GM18498 (cell line): ENCODE measurements around the gene INCENP.

ENCODE experiments used
- ATAC-seq: cut with Tn5 transposase; IDR thresholded peaks from one replicate; pipeline ENCODE4 v1.9.1; 2021; ENCODE audit warnings: mild to moderate bottlenecking, moderate library complexity; ENCODE audit not compliant: unreplicated experiment

INCENP gene

DNA sequence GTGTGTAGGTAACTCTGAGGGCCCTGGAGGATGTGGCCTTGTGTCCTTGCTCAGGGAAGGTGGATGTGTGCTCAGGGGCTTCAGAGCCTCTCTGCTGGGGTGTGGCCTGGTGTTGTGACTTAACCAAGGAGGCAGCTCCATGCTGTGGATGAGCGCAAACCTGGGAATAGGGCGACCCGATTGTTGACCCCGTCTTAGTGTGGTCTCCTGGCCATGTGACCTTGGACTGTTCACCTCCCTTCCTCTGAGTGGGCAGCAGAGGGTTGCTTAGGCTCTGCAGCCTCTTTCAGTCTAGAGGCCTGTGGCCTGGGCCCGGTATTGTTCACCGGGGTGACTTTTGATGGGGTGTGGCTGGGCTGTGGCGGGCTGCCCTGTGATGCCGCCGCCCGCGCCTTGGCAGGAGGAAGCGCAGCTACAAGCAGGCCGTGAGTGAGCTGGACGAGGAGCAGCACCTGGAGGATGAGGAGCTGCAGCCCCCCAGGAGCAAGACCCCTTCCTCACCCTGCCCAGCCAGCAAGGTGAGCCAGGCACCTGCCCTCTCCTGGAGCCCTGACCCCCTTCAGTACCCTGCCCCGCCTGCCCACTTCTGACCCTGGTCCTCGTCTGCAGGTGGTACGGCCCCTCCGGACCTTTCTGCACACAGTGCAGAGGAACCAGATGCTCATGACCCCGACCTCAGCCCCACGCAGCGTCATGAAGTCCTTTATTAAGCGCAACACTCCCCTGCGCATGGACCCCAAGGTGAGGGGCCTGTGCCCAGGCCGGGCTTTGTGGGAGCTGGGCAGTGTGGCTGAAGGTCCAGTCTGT lies 16.7 kb downstream of the INCENP start:
- no peak for ATAC-seq

DNA sequence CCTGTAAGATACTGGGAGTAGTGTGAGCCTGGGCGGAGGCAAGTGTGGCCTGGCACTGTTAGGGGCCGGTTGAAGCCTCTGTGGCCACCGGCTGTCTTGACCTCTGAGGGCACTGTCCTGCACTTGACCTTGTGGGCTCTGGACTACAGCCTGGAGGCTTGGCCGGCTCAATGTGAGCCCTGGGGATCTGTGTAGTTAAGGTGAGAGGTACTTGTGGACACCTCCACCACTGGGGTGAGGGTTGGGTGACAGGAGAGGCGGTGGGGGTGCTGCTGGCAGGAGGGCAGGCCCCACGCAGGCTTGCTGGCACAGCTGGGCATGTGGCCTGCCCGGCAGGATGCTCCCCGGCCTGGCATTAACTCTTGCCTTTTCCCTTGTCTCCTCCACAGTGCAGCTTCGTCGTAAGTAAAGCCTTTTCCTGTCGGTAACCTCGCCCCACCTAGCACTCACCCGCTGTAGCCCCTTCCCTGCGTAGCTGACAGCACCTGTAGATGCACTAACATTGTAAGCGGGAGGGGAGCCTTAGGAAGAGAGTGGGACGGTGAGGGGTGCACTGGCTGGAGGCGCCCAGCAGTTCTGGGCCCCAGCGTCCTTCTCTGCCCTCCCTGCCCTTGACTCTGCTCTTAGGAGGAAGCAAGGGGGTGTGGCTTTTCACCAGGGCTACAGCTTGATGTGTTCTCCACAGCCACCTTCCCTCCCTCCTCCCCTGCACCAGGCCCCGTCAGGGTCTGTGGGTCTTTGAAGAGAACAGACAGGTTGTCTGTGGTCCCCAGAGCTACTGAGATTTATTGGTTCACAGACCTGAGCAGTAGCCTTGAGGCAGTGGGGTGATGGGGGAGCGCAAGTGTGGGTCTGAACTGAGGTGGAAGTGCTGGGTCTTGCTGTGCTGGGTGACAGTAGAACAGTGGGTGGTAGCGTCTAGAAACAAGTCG lies 17.6 kb downstream of the INCENP start:
- ATAC-seq = no peak

DNA sequence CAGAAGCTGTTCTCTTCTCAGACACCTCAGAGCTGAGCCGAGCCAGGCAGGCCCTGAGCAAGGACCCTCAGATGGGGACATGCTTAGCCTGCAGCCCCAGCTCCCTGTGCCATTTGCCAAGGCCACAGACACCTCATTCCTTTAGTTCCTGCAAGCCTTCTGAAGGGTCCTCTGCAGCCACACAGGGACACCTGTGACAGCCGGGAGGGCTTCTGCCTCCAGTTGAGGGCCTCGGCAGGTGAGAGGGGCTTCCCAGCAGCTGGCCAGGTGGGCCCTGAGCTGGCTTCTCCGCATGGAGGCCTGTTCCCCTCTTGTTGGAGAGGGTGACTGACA lies 18.2 kb downstream of the INCENP start:
- no peak for ATAC-seq

DNA sequence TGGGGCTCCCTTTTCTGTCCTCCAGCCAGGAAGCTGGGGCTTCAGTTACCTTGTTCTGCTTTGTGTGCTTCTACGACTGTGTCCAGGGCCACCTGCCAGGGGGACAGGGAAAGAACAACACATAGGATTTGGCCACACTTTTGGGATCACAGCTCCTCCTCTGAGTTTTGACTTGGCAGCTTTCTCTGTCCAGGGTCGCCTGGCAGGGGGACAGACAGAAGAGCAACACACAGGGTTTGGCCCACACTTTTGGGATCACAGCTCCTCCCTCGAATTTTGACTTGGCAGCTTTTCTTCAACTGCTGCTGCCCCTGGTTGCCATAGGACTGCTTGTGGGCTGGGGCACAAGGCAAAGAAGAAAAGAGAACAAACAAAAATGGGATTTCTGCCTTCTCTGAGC lies 19.1 kb downstream of the INCENP start:
- no peak for ATAC-seq

DNA sequence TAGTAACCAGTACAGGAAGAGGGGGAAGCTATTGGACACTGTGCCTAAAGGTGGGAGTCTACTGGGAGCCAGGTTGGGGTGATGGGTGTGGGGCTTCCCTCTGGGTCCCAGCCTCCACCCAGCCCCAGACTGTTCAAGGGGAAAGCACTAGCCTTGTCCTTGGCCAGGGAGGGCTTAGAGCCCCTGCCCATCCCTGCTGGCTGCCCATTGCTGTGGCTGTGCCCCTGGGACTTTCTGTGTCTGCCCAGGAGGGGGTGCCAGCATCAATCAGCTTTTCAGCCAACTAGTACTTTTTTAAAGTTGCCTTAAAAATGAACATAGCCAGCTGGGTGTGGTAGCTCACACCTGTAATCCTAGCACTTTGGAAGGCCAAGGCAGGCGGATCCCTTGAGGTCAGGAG lies 19.9 kb downstream of the INCENP start:
- ATAC-seq = no peak

DNA sequence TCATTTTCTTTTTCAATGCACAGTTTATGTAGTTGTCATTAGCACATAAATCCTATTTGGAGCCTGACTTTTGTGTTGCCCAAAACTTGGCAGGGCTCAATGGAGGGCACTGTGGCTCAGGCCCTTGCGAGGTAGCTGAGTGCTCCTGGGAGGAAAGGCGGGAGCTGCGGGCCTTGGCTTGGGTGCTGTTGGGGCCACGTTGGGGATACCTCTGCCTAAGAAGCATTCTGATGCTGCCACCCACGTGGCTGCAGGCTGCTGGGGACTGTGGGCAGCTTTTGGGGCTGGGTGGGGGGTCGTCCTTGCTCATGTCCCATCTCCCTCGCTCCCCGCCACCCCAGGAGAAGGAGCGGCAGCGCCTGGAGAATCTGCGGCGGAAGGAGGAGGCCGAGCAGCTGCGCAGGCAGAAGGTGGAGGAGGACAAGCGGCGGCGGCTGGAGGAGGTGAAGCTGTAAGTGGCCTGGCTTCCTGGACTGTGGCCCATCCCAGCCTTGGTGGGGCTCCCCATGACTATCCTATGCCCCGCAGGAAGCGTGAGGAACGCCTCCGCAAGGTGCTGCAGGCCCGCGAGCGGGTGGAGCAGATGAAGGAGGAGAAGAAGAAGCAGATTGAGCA lies 20.9 kb downstream of the INCENP start:
- no peak for ATAC-seq

DNA sequence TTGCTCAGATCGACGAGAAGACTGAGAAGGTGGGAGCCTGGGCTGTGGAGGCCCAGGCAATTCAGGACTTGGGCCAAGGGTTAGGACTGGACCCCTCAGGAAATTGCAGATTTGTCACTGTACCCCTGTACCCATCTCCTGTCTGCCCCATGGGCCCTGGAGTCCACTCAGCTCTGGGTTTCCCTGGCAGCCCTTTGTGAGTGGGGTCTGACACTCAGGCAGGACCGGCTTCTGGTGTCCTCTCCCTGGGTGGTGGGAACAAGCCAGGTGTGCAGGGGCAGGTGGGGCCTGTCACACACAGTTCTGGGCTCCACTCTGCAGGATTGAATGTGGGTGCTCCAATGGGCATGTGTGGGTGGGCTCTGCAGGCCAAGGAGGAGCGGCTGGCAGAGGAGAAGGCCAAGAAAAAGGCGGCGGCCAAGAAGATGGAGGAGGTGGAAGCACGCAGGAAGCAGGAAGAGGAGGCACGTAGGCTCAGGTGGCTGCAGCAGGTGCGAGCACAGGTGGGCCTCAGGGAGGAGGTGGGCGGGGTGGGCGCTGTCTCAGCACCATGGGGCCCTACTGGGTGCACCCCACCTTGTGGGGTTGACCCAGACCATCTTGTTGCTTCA lies 21.6 kb downstream of the INCENP start:
- no peak for ATAC-seq

DNA sequence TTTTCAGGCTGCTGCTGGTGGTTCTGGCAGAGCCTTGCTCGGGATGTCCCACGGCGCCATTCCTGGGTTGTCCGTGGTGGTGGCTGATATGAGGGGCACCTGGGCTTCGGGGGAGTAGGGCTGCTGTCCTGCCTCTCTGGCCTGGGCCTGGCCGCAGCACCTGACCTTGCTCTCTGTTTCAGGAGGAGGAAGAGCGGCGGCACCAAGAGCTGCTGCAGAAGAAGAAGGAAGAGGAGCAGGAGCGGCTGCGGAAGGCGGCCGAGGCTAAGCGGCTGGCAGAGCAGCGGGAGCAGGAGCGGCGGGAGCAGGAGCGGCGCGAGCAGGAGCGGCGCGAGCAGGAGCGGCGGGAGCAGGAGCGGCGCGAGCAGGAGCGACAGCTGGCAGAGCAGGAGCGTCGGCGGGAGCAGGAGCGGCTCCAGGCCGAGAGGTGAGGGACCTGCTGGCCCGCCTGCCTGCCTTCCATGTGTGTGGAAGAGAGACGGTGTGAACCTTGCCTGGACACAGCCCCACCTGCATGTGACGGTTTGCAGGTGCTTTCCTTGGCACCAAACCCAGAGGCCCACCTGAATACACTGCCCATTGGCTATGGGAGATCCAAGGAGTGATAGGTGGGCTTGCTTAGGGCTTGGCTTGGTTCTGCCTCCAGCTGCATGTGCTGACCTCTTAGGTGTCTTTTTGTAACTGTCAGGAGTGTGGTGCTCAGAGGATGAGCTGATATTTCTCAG lies 22.8 kb downstream of the INCENP start:
- ATAC-seq = no peak

DNA sequence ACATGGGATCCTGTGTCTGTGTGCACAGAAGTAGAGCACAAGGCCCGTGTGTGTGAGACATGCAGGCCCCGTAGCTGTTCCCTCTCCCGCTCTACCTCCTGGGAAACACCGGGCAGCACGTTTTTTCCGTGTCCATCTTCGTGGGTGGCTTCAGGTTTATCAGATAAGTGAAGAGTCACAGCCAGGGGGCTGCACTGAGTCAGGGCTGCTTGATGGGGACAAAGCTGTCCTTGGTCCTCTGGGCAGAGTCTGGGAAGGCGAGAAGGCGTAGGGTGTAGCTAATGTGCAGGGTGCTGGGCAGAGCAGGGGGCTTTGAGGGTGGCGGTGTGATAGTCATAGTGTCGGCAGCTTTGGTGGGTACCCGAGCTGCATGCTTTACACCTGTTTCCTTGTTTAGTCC lies 23.7 kb downstream of the INCENP start:
- no peak for ATAC-seq

DNA sequence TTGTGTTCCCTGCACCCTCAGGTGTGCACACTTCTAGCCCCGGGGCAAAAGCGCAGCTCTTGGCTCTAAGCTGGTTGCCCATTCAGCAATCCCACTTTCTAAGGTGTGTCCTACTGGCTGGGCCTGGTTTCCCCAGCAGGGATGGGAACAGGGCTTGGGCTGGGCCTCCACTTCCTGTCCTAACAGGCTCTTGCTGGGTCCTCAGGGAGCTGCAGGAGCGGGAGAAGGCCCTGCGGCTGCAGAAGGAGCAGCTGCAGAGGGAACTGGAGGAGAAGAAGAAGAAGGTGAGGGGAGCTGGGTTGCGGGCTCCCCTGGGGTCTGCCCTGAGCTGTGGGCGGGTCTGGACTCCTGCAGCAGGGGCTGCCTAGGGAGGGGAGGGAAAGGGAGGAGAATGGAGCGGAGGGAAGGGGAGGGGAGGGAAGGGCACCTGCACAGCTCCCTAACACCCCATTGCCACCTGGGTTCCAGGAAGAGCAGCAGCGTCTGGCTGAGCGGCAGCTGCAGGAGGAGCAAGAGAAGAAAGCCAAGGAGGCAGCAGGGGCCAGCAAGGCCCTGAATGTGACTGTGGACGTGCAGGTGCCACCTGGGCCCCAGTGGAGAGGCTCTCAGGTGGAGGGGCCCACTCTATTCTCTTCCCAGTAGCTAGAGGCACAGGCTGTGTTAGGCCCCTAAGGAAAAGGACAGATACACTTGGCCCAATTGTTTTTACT lies 24.6 kb downstream of the INCENP start:
- no peak for ATAC-seq

DNA sequence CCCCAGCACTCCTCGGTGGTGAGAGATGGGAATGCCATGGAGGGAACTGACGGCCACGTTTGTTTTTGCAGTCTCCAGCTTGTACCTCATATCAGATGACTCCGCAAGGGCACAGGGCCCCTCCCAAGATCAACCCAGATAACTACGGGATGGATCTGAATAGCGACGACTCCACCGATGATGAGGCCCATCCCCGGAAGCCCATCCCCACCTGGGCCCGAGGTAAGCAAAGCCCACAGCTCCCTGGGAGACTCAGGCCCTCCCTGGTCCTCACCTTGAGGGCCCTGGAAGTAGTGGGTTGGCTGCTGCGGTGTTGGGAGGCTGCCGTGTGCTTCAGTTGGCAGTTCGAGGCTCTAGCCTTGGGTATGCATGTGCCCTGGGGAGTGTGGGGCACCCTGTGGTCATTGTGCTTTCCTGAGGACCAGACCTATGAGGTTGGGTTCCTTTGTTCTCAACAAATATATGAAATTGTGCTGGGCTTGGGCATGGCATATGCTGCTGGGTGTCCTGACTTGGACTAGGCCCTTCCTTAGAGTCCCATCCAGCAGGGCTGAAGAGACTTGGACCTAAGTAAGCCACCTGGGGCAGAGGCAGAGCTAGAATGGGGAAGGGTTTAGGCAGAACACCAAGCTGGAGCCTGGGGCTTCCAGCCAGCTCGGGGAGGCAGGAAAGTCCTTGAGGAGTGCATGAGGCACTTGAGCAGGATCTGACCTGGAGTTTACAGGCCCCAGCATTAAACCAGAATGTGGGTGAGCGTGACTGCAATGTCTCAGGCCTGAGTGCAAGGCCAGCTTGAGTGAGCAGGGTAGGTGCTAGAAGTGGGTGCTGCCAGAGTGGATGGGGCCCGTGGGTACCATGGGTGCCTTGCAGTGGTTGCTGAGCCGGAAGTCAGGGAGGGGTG lies 26.4 kb downstream of the INCENP start:
- no peak for ATAC-seq

DNA sequence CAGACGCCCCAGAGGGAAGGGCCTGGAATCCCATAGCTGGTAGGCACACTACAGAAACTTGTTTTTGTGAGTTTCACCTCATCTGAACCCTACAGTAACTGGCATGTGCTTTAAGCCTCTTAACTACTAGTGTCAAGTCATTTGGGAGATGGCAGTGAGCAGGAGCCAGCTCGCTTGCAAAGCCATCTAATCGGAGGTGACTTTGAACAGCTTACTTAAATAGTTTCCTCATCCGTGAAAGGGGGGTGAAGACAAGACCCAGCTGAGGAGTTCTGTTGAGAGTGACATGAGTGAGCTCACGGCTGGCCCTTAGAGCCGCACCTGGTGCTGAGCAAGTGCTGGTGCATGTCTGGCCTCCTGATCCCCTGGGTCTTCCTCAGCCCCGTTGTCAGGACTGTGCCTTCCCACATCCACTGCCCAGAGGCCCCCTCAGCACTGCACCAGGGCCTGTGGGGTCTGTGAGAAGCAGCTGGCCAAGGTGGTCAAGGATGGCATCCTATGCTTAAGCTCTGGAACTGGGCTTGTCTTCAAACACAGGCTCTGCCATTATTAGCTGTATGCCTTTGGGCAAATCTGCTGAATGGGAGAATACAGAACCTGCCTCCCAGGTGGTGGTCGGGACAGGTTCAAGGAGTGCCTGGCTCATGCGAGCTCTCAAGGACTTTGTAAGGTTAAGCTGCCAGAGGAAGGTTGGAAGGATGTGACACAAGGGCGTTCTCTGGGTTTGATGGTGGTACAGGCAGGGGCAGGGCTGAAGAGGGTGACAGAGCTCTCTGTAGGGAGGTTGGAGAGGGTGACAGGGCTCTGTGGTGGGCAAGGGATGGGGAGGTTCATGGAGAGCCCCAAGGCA lies 27.3 kb downstream of the INCENP start:
- no peak for ATAC-seq

DNA sequence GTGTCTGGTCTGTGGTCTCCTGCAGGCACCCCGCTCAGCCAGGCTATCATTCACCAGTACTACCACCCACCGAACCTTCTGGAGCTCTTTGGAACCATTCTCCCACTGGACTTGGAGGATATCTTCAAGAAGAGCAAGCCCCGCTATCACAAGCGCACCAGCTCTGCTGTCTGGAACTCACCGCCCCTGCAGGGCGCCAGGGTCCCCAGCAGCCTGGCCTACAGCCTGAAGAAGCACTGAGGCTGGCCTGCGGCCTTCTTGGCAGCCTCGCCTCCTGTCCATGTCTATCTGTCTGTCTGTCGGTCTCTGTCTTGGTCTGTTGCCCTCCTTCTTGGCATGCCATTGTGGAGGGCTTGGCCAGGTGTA lies 27.9 kb downstream of the INCENP start:
- no peak for ATAC-seq

DNA sequence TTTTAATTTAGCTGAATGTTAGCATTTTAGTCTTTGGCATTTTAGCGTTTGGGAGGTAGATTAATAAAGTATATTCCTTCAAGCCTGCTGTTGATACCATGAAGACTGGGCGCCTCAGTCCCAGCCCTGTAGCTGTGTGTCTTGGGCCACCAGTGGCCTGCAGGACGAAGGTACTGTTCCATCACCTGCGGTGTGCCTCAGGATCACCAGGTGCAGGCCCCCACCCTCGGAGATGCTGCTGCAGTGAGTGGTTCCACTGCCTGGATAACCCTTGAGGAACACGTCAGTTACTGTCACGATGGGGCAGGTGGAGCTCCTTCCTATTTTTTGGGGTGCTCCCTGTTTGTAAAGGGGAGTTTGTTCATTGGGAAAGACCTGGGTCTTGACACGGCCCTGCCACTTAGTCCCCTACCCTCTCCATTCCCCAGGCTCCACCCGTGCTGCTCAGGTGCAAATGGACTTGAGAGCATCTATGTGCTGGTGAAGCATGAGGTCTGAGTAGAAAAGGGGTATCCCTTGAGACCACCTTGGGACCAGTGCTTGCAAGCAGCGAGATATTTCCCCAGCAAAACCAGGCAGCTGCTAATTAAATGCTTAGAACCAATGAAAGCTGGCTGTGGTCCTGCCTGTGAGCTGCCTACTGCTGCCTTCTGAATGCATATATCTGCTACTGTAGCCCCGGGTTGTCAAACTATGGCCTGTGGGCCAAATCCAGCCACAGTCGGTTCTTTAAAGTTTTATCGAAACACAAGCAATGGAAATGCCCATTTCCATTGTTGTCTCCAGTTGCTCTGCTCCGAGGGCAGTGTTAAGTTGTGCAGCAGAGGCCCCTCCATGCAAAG lies 28.7 kb downstream of the INCENP start:
- ATAC-seq = no peak

DNA sequence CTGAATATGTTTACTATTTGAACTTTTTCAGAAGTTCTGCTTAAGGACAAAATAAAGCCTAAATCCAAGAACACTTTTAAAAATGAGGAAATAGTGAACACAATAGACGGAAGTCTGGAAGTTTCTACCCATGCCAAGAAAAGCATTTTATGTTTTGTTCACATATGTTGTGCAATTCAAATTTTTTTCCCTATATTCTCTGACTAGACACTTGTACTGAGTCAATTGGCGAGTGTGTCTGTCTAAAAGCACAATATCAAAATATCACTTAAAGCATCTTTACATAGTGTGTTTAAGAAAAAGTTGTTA lies 29.2 kb downstream of the INCENP start:
- no peak for ATAC-seq

DNA sequence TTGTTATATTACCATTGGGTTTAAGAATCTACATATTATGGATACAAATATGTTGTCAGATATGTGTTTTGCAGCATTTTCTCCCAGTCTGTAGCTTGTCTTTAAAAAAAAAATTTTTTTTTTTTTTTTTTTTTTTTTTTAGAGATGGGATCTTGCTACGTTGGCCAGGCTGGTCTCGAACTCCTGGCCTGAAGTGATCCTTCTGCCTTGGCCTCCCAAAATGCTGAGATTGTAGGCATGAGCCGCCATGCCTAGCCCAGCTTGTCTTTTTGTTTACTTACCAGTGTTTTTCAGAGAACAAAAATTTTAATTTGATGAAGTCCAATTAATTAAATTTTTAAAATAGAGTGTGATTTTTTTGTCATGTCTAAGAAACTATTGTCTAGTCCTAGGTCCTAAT lies 29.8 kb downstream of the INCENP start:
- no peak for ATAC-seq

DNA sequence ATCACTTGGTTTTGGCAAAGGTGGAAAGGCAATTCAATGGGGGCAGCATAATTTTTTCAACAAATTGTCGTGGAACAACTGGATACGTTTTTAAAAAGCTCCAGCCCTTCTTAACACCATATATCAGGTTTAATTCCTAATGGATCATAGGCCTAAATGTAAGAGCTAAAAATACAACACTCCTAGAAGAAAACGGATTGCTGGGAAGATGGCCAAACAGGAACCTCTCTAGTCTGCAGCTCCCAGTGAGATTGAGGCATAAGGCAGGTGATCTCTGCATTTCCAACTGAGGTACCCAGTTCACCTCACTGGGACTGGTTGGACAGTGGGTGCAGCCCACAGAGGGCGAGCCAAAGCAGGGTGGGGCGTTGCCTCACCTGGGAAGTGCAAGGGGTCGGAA lies 33.8 kb downstream of the INCENP start:
- no peak for ATAC-seq

DNA sequence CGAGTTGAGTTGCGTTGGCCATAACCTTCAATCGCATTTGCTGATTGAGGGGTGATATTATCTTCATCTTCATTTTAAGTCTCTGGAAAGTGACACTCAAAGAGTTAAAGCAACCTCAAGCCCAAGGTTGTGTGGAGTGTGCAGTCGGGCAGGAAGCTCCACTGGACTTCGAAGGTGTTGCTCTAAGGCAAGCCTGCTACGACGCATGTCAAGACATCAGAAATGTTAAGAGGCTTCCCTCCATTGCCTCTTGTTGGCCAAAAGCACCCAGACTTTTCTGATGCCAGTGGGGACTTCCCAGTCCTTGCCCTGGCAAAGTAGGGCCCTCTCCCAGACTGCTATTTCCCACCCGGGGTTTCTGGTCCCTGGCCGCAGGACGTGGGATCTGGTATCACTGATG lies 42.6 kb downstream of the INCENP start:
- ATAC-seq = no peak
